Measurements from ENCODE around the gene KLHL25.

KLHL25 gene

DNA sequence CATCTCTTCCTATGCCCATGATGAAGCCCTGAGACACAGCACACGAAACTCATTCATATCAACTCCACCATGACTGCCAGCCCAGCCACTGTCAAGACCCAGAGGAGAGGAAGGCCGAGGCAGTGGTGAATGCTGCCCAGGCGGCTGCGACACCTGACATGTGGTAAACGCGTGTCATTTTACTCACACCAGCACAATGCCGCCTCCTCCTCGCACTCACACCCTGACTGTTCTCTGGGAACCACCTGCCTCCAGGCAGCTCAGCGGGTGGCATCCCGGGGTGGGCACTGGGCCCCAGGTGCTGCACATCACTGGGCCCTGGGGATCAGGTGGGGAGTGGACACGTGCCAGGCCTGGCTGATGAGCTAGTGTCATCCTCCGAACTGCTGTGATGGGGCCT, 21.5 kb downstream of the KLHL25 start:
- DNase-seq = no peak
- Histone ChIP-seq H2BK12ac (ENCODE audit: low read length) (no peak overlapping the region), H3K27me3 (ENCODE audit: insufficient read depth, low read length) (no peaks in the 10 kb centered on the region), H3K27ac (ENCODE audit: low read depth, low read length) (no peak overlapping the region), H3K4me2 (ENCODE audit: low read length) (no peak overlapping the region), H3K18ac (ENCODE audit: low read length) (peak overlapping the region; percentile 33), H2AFZ (ENCODE audit: insufficient read depth, low read length, poor library complexity) (no peak overlapping the region), H3K9me3 (ENCODE audit: insufficient read depth, low read depth, low read length) (no peaks in the 10 kb centered on the region), H3K4me1 (ENCODE audit: control insufficient read depth in 1 of 2, insufficient read depth in 2 of 2, low read length in 2 of 2) (peaks cover 4 to 10% of the 10 kb centered on the region in 2 experiments), H3K4ac (ENCODE audit: low read depth, low read length) (peak overlapping the region; percentile 24), H3K14ac (ENCODE audit: low read length) (no peak overlapping the region), H4K91ac (ENCODE audit: low read depth, low read length) (no peak overlapping the region), H4K8ac (ENCODE audit: low read depth, low read length) (no peak overlapping the region), H3K36me3 (ENCODE audit: control insufficient read depth in 1 of 2, insufficient read depth in 2 of 2, low read length in 2 of 2) (peaks cover 13 to 14% of the 10 kb centered on the region in 2 experiments), H3K9ac (ENCODE audit: low read length) (no peak overlapping the region), H3K79me2 (ENCODE audit: control insufficient read depth, insufficient read depth, low read length, poor library complexity) (peaks cover 6% of the 10 kb centered on the region), H2BK5ac (ENCODE audit: low read depth, low read length, poor library complexity) (no peak overlapping the region), H3K23ac (ENCODE audit: low read length) (no peak overlapping the region), H2AK5ac (ENCODE audit: low read length) (no peak overlapping the region), H4K12ac (ENCODE audit: low read depth, low read length) (no peak overlapping the region), H3K79me1 (ENCODE audit: low read length) (no peaks in the 10 kb centered on the region), H3K4me3 (ENCODE audit: low read depth, low read length) (no peak overlapping the region), H2BK120ac (ENCODE audit: insufficient read depth, low read length, poor library complexity) (no peak overlapping the region)
- WGBS (ENCODE audit: extremely low coverage, insufficient coverage, insufficient read length) = no CpG with 5 or more reads among the region's 12 CpGs

DNA sequence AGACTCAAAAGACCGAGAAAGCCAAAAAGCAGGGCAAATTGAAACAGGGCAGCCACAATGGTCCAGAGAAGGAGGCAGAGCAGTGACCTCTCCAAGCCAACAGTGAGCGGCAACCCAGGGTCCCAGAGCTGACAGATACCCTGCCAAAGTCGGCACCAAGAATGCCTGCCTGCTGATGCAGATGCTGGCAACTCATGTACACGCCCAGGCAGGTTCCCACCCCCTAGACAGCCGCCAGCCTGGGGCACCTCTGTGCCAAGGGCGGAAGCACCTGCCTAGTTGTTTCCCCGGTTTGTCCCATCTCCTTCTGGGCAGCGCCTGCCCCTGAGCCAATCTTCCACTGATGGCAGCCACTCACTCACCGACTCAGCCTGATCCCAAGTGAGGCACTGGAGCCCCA, 22.1 kb downstream of the KLHL25 start:
- Histone ChIP-seq H2BK120ac (ENCODE audit: insufficient read depth, low read length, poor library complexity) (no peak overlapping the region), H2BK12ac (ENCODE audit: low read length) (no peak overlapping the region), H3K36me3 (ENCODE audit: control insufficient read depth in 1 of 2, insufficient read depth in 2 of 2, low read length in 2 of 2) (peaks cover 16 to 17% of the 10 kb centered on the region in 2 experiments), H3K4ac (ENCODE audit: low read depth, low read length) (peak overlapping the region; percentile 15), H3K27me3 (ENCODE audit: insufficient read depth, low read length) (no peaks in the 10 kb centered on the region), H2BK5ac (ENCODE audit: low read depth, low read length, poor library complexity) (no peak overlapping the region), H3K27ac (ENCODE audit: low read depth, low read length) (no peak overlapping the region), H3K79me2 (ENCODE audit: control insufficient read depth, insufficient read depth, low read length, poor library complexity) (peaks cover 6% of the 10 kb centered on the region), H4K8ac (ENCODE audit: low read depth, low read length) (no peak overlapping the region), H3K79me1 (ENCODE audit: low read length) (no peaks in the 10 kb centered on the region), H3K14ac (ENCODE audit: low read length) (no peak overlapping the region), H4K12ac (ENCODE audit: low read depth, low read length) (no peak overlapping the region), H3K4me1 (ENCODE audit: control insufficient read depth in 1 of 2, insufficient read depth in 2 of 2, low read length in 2 of 2) (peaks cover 4 to 10% of the 10 kb centered on the region in 2 experiments), H3K18ac (ENCODE audit: low read length) (no peak overlapping the region), H3K4me2 (ENCODE audit: low read length) (no peak overlapping the region), H2AK5ac (ENCODE audit: low read length) (no peak overlapping the region), H4K91ac (ENCODE audit: low read depth, low read length) (no peak overlapping the region), H3K4me3 (ENCODE audit: low read depth, low read length) (no peak overlapping the region), H2AFZ (ENCODE audit: insufficient read depth, low read length, poor library complexity) (no peak overlapping the region), H3K23ac (ENCODE audit: low read length) (no peak overlapping the region), H3K9ac (ENCODE audit: low read length) (no peak overlapping the region), H3K9me3 (ENCODE audit: insufficient read depth, low read depth, low read length) (peaks cover 2% of the 10 kb centered on the region)
- DNase-seq = no peak
- WGBS (ENCODE audit: extremely low coverage, insufficient coverage, insufficient read length) = no CpG with 5 or more reads among the region's 9 CpGs

DNA sequence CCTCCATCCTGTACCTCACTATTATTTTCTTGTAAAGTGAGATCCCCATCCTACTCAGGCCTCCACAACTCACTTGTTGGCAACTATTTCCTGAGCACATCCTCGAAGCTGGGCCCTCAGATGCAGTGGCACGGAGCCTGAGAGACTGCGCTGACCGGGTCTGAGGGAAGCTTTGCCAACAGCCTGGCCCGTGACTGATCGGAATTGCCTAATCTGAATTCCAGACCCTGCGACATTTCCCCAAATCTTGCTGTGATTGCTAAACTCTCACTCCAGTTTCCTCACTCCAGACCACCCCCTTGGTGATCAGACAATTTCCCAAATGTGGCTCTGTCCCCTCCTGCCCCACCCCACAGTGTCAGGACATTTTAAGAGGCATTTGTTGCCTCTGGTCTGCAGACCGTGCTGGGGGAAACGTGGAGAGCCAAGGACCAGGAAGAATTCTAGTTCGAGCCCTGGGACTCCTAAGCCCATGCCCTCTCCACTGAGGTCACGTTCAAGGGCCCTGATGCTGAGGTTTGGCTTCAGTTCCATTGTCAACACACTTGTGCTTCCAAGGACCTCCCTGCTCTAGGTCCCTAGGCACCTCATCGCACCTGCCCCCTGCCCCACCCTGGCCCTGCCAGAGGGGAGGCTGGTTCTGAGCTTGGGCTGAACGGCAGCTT, 22.8 kb downstream of the KLHL25 start:
- H3K79me1 ChIP-seq (ENCODE audit: low read length) = no peaks in the 10 kb centered on the region
- H3K18ac ChIP-seq (ENCODE audit: low read length) = no peak overlapping the region
- H3K9ac ChIP-seq (ENCODE audit: low read length) = no peak overlapping the region
- no peak overlapping the region for H2BK5ac ChIP-seq (ENCODE audit: low read depth, low read length, poor library complexity)
- no peak overlapping the region for H3K14ac ChIP-seq (ENCODE audit: low read length)
- peaks cover 16 to 17% of the 10 kb centered on the region in 2 experiments for H3K36me3 ChIP-seq (ENCODE audit: control insufficient read depth in 1 of 2, insufficient read depth in 2 of 2, low read length in 2 of 2)
- H3K4me2 ChIP-seq (ENCODE audit: low read length) = no peak overlapping the region
- no peaks in the 10 kb centered on the region for H3K27me3 ChIP-seq (ENCODE audit: insufficient read depth, low read length)
- WGBS (ENCODE audit: extremely low coverage, insufficient coverage, insufficient read length) = no CpG with 5 or more reads among the region's 13 CpGs
- no peak overlapping the region for H3K4ac ChIP-seq (ENCODE audit: low read depth, low read length)
- H3K23ac ChIP-seq (ENCODE audit: low read length) = no peak overlapping the region
- H3K27ac ChIP-seq (ENCODE audit: low read depth, low read length) = no peak overlapping the region
- peaks cover 2% of the 10 kb centered on the region for H3K9me3 ChIP-seq (ENCODE audit: insufficient read depth, low read depth, low read length)
- DNase-seq = no peak
- H3K79me2 ChIP-seq (ENCODE audit: control insufficient read depth, insufficient read depth, low read length, poor library complexity) = peaks cover 6% of the 10 kb centered on the region
- no peak overlapping the region for H2BK12ac ChIP-seq (ENCODE audit: low read length)
- H3K4me1 ChIP-seq (ENCODE audit: control insufficient read depth in 1 of 2, insufficient read depth in 2 of 2, low read length in 2 of 2) = peaks cover 4 to 10% of the 10 kb centered on the region in 2 experiments
- no peak overlapping the region for H4K91ac ChIP-seq (ENCODE audit: low read depth, low read length)
- no peak overlapping the region for H2BK120ac ChIP-seq (ENCODE audit: insufficient read depth, low read length, poor library complexity)
- H2AK5ac ChIP-seq (ENCODE audit: low read length) = no peak overlapping the region
- no peak overlapping the region for H4K8ac ChIP-seq (ENCODE audit: low read depth, low read length)
- no peak overlapping the region for H3K4me3 ChIP-seq (ENCODE audit: low read depth, low read length)
- H4K12ac ChIP-seq (ENCODE audit: low read depth, low read length) = no peak overlapping the region
- H2AFZ ChIP-seq (ENCODE audit: insufficient read depth, low read length, poor library complexity) = peak overlapping the region; percentile 47

DNA sequence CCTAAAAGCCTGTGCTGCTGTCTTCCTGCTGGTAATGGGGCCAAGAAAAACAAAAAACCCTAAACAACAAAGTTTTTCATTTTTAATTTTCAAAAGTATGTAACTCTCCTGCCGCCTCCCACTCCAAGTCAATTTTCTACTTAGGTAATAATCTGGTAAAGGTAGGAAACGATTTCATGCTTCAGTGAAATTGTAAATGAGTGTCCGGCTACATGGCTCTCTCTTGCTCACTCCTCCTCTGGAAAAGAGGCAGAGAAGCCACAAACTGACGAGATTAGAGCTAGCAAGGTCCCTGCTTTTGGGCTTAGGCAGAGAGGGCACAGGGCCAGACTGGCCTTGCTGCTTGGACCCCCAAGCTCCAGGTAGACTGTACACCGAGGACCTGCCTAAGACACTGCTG, 23.5 kb downstream of the KLHL25 start:
- no peak overlapping the region for H3K23ac ChIP-seq (ENCODE audit: low read length)
- no peaks in the 10 kb centered on the region for H3K79me1 ChIP-seq (ENCODE audit: low read length)
- no peak overlapping the region for H3K4me3 ChIP-seq (ENCODE audit: low read depth, low read length)
- H4K91ac ChIP-seq (ENCODE audit: low read depth, low read length) = no peak overlapping the region
- peaks cover 16 to 17% of the 10 kb centered on the region in 2 experiments for H3K36me3 ChIP-seq (ENCODE audit: control insufficient read depth in 1 of 2, insufficient read depth in 2 of 2, low read length in 2 of 2)
- no peak overlapping the region for H2BK120ac ChIP-seq (ENCODE audit: insufficient read depth, low read length, poor library complexity)
- no peak overlapping the region for H2AK5ac ChIP-seq (ENCODE audit: low read length)
- H3K18ac ChIP-seq (ENCODE audit: low read length) = no peak overlapping the region
- H4K12ac ChIP-seq (ENCODE audit: low read depth, low read length) = no peak overlapping the region
- H3K79me2 ChIP-seq (ENCODE audit: control insufficient read depth, insufficient read depth, low read length, poor library complexity) = peaks cover 6% of the 10 kb centered on the region
- peaks cover 4 to 10% of the 10 kb centered on the region in 2 experiments for H3K4me1 ChIP-seq (ENCODE audit: control insufficient read depth in 1 of 2, insufficient read depth in 2 of 2, low read length in 2 of 2)
- H3K14ac ChIP-seq (ENCODE audit: low read length) = no peak overlapping the region
- no peak overlapping the region for H4K8ac ChIP-seq (ENCODE audit: low read depth, low read length)
- no peak overlapping the region for H3K27ac ChIP-seq (ENCODE audit: low read depth, low read length)
- H3K27me3 ChIP-seq (ENCODE audit: insufficient read depth, low read length) = no peaks in the 10 kb centered on the region
- peaks cover 2% of the 10 kb centered on the region for H3K9me3 ChIP-seq (ENCODE audit: insufficient read depth, low read depth, low read length)
- no peak overlapping the region for H2BK5ac ChIP-seq (ENCODE audit: low read depth, low read length, poor library complexity)
- no CpG with 5 or more reads among the region's 5 CpGs for WGBS (ENCODE audit: extremely low coverage, insufficient coverage, insufficient read length)
- no peak overlapping the region for H2AFZ ChIP-seq (ENCODE audit: insufficient read depth, low read length, poor library complexity)
- no peak overlapping the region for H3K4ac ChIP-seq (ENCODE audit: low read depth, low read length)
- H3K9ac ChIP-seq (ENCODE audit: low read length) = no peak overlapping the region
- no peak for DNase-seq
- H3K4me2 ChIP-seq (ENCODE audit: low read length) = no peak overlapping the region
- no peak overlapping the region for H2BK12ac ChIP-seq (ENCODE audit: low read length)
